SK-N-SH (cell line): ENCODE measurements around the gene PPFIBP2. TPM values are rescaled to one million over a fixed set of nuclear protein-coding genes. Genes with fewer than 3 reads are reported as not detected.

ENCODE experiments used
- CTCF ChIA-PET: fragments of 300-600, 350-600 bp; formaldehyde crosslinking; extraction: SDS; loops from one replicate; lab custom pipeline; 2021; lab: Yijun Ruan, JAX
- POLR2A ChIA-PET: fragments of 350-600 bp; sonication (Branson Sonifier 250); formaldehyde crosslinking; extraction: SDS; loops from one replicate; lab custom pipeline; 2020; ENCODE audit warnings: antibody characterized with exemption, inconsistent platforms; lab: Yijun Ruan, JAX
- DNase-seq: peaks from one replicate; pipeline ENCODE4 v3.0.0; 2012
- H2AFZ ChIP-seq: fragments of 200-600 bp; sonication (generic); 2 replicates; pipeline ENCODE4 v1.8.1; 2016; ENCODE audit warnings: antibody characterized with exemption, mild to moderate bottlenecking, low read depth
- H3F3A ChIP-seq: fragments of 200-600 bp; sonication (generic); replicated peaks from 2 replicates; pipeline ENCODE3; 2016; ENCODE audit warnings: antibody characterized with exemption, mild to moderate bottlenecking; ENCODE audit not compliant: insufficient read depth
- H3K27ac ChIP-seq, 2 experiments: fragments of 200-500 bp in 1 of 2; fragments of 200-600 bp in 1 of 2; sonication (Bioruptor generic) in 1 of 2; sonication (generic), shearing (Covaris generic) in 1 of 2; 2 replicates each; pipeline versions ENCODE4 v1.5.1 to v1.6.1; 2014 to 2016; ENCODE audit warnings: low read depth in 2 of 2, inconsistent platforms in 1 of 2, low read length in 1 of 2, mild to moderate bottlenecking in 1 of 2, mixed read lengths in 1 of 2
- H3K27me3 ChIP-seq: fragments of 200-600 bp; sonication (generic), shearing (Covaris generic); 2 replicates; pipeline ENCODE4 v1.6.1; 2016; ENCODE audit warnings: mixed run types; ENCODE audit not compliant: insufficient read depth
- H3K36me3 ChIP-seq, 2 experiments: fragments of 200-500 bp in 1 of 2; fragments of 200-600 bp in 1 of 2; sonication (Bioruptor generic) in 1 of 2; sonication (generic) in 1 of 2; replicated peaks in 1 of 2; 2 replicates each; pipeline versions ENCODE3 to v1.5.1; 2014 to 2016; ENCODE audit warnings: low read length in 1 of 2, mild to moderate bottlenecking in 1 of 2; ENCODE audit not compliant: insufficient read depth in 2 of 2, control insufficient read depth in 1 of 2
- H3K4me1 ChIP-seq, 2 experiments: fragments of 200-500 bp in 1 of 2; fragments of 200-600 bp in 1 of 2; sonication (Bioruptor generic) in 1 of 2; sonication (generic), shearing (Covaris generic) in 1 of 2; 2 replicates each; pipeline versions ENCODE4 v1.5.1 to v1.6.1; 2014 to 2016; ENCODE audit warnings: low read depth in 1 of 2, low read length in 1 of 2, mixed run types in 1 of 2; ENCODE audit not compliant: insufficient read depth in 2 of 2, control insufficient read depth in 1 of 2
- H3K4me2 ChIP-seq: fragments of 200-600 bp; sonication (generic), shearing (Covaris generic); 2 replicates; pipeline ENCODE4 v1.6.1; 2017; ENCODE audit warnings: mixed run types
- H3K4me3 ChIP-seq, 2 experiments: fragments of 200-500 bp in 1 of 2; fragments of 200-600 bp in 1 of 2; sonication (Bioruptor generic) in 1 of 2; sonication (generic), shearing (Covaris generic) in 1 of 2; 2 replicates each; pipeline versions ENCODE4 v1.5.1 to v1.8.1; 2014 to 2016; ENCODE audit warnings: low read depth in 2 of 2, inconsistent platforms in 1 of 2, low read length in 1 of 2, mild to moderate bottlenecking in 1 of 2, mixed read lengths in 1 of 2, moderate library complexity in 1 of 2
- H3K79me2 ChIP-seq: fragments of 200-600 bp; sonication (generic); 2 replicates; pipeline ENCODE4 v1.8.1; 2017; ENCODE audit warnings: mild to moderate bottlenecking; ENCODE audit not compliant: insufficient read depth
- H3K9ac ChIP-seq: fragments of 200-600 bp; sonication (generic); 2 replicates; pipeline ENCODE4 v1.6.1; 2017; ENCODE audit warnings: mixed run types
- H3K9me2 ChIP-seq: fragments of 200-600 bp; sonication (generic); 2 replicates; pipeline ENCODE4 v1.6.1; 2017; ENCODE audit warnings: mixed run types
- H3K9me3 ChIP-seq: fragments of 200-600 bp; sonication (generic); 2 replicates; pipeline ENCODE4 v1.6.1; 2017; ENCODE audit warnings: mixed run types, mild to moderate bottlenecking, moderate library complexity
- H4K20me1 ChIP-seq: fragments of 200-600 bp; sonication (generic); 2 replicates; pipeline ENCODE4 v1.6.1; 2017; ENCODE audit warnings: mild to moderate bottlenecking, mixed run types; ENCODE audit not compliant: insufficient read depth
- ELF1 ChIP-seq: IDR thresholded peaks from 2 replicates; pipeline ENCODE4 v1.4.0; 2012
- EP300 ChIP-seq, 2 experiments: IDR thresholded peaks; 2 replicates each; pipeline versions ENCODE4 v1.4.0 to v1.6.1; 2012; ENCODE audit warnings: borderline replicate concordance in 1 of 2, low read depth in 1 of 2, low read length in 1 of 2
- EZH2phosphoT487 ChIP-seq: fragments of 200-600 bp; sonication (generic); IDR thresholded peaks from 2 replicates; pipeline ENCODE4 v1.6.1; 2017; ENCODE audit warnings: low read depth, mixed run types, mild to moderate bottlenecking, antibody characterized with exemption, moderate library complexity, borderline replicate concordance
- FOXM1 ChIP-seq: IDR thresholded peaks from 2 replicates; pipeline ENCODE4 v1.4.0; 2012; ENCODE audit warnings: low read depth, mild to moderate bottlenecking
- GABPA ChIP-seq: IDR thresholded peaks from 2 replicates; pipeline ENCODE4 v1.4.0; 2012; ENCODE audit warnings: low read depth, mild to moderate bottlenecking
- GATA2 ChIP-seq: sonication (generic); formaldehyde crosslinking; IDR thresholded peaks from 2 replicates; pipeline ENCODE4 v1.5.0; 2020; ENCODE audit warnings: mild to moderate bottlenecking, missing genetic modification reagents
- IRF3 ChIP-seq: fragments of 150-350 bp; IDR thresholded peaks from 2 replicates; pipeline ENCODE4 v1.6.1; 2016; ENCODE audit warnings: mild to moderate bottlenecking, low read depth, low read length
- MAX ChIP-seq: IDR thresholded peaks from 2 replicates; pipeline ENCODE4 v1.4.0; 2012; ENCODE audit warnings: low read depth
- MEF2A ChIP-seq: IDR thresholded peaks from 2 replicates; pipeline ENCODE4 v1.4.0; 2012; ENCODE audit warnings: low read depth, borderline replicate concordance
- MXI1 ChIP-seq: IDR thresholded peaks from 2 replicates; pipeline ENCODE4 v1.6.1; 2012; ENCODE audit warnings: mild to moderate bottlenecking, low read depth, low read length, improper control_type of control experiment
- NRF1 ChIP-seq: IDR thresholded peaks from 2 replicates; pipeline ENCODE4 v1.6.1; 2012; ENCODE audit warnings: low read depth, mild to moderate bottlenecking, low read length
- PBX3 ChIP-seq: IDR thresholded peaks from 2 replicates; pipeline ENCODE4; 2012
- POLR2AphosphoS5 ChIP-seq: IDR thresholded peaks from 2 replicates; pipeline ENCODE4 v1.6.1; 2012; ENCODE audit warnings: low read depth, low read length
- RAD21 ChIP-seq: IDR thresholded peaks from 2 replicates; pipeline ENCODE4 v1.6.1; 2012; ENCODE audit warnings: mild to moderate bottlenecking, low read length
- RCOR1 ChIP-seq: fragments of 150-350 bp; IDR thresholded peaks from 2 replicates; pipeline ENCODE4 v1.6.1; 2017; ENCODE audit warnings: antibody characterized with exemption, low read length
- REST ChIP-seq: IDR thresholded peaks from 2 replicates; pipeline ENCODE4 v1.6.1; 2012; ENCODE audit warnings: mild to moderate bottlenecking, low read depth, low read length, moderate library complexity
- RFX5 ChIP-seq: IDR thresholded peaks from 2 replicates; pipeline ENCODE4 v1.6.1; 2012; ENCODE audit warnings: mild to moderate bottlenecking, improper control_type of control experiment, low read length
- SIN3A ChIP-seq: IDR thresholded peaks from 2 replicates; pipeline ENCODE4 v1.6.1; 2012; ENCODE audit warnings: low read depth, mild to moderate bottlenecking, low read length, moderate library complexity, borderline replicate concordance
- SMC3 ChIP-seq: IDR thresholded peaks from 2 replicates; pipeline ENCODE4 v1.6.1; 2012; ENCODE audit warnings: low read depth, low read length, improper control_type of control experiment
- TAF1 ChIP-seq: IDR thresholded peaks from 2 replicates; pipeline ENCODE4 v1.6.1; 2012; ENCODE audit warnings: low read depth, mild to moderate bottlenecking, low read length, moderate library complexity, borderline replicate concordance
- TCF12 ChIP-seq: IDR thresholded peaks from 2 replicates; pipeline ENCODE4 v1.4.0; 2012
- TEAD4 ChIP-seq: IDR thresholded peaks from 2 replicates; pipeline ENCODE4 v1.4.0; 2012; ENCODE audit warnings: mild to moderate bottlenecking, borderline replicate concordance; ENCODE audit not compliant: insufficient read depth
- YY1 ChIP-seq: IDR thresholded peaks from 2 replicates; pipeline ENCODE4 v1.4.0; 2012; ENCODE audit warnings: low read depth, mild to moderate bottlenecking
- WGBS: methylation state at CpG from one replicate; pipeline ENCODE4 v1.1.6; 2017; ENCODE audit warnings: low lambda C conversion rate; 5-methylcytosine and 5-hydroxymethylcytosine counted together
- polyA plus RNA-seq, 3 experiments: library from polyadenylated mRNA; depleted of rRNA; stranded (reverse); fragments of >200 nt; gene quantifications; 2 replicates each; pipeline ENCODE4 v1.2.3, GENCODE V29; 2012

The PPFIBP2 gene
- polyA plus RNA-seq, 1 of the 3 experiments (the other 2 are of a cell fraction) = 0.67 TPM

- no peaks in the 10 kb centered on the region for H3K9me3 ChIP-seq
- TF ChIP-seq GATA2 (CRISPR knock-in tag) (no peak), SIN3A (no peak), TCF12 (no peak), GABPA (no peak), RCOR1 (no peak), MAX (no peak), EZH2phosphoT487 (no peak), IRF3 (no peak), EP300 (IDR thresholded peaks at IDR 0.05; ENCODE audit: borderline replicate concordance in 1 of 2, low read depth in 1 of 2, low read length in 1 of 2) (no peak), PBX3 (no peak), MXI1 (no peak)
- H2AFZ ChIP-seq = no peak overlapping the region
- no peaks in the 10 kb centered on the region for H3F3A ChIP-seq
- H3K36me3 ChIP-seq = no peaks in the 10 kb centered on the region
- no peaks in the 10 kb centered on the region for H3K79me2 ChIP-seq
- no peak overlapping the region for H3K4me2 ChIP-seq
- no peak for DNase-seq
- no peak overlapping the region for H3K27ac ChIP-seq
- H3K4me1 ChIP-seq = no peaks in the 10 kb centered on the region
- ChIA-PET CTCF (no interaction called here), POLR2A (no interaction called here)
- H3K9me2 ChIP-seq = no peaks in the 10 kb centered on the region
- H3K9ac ChIP-seq = no peak overlapping the region
- no peak overlapping the region for H3K4me3 ChIP-seq
- H3K27me3 ChIP-seq = no peaks in the 10 kb centered on the region
- WGBS = 73% methylated on average over 1 of the region's 1 CpG
- H4K20me1 ChIP-seq = no peaks in the 10 kb centered on the region
These were observed 14.7 kb upstream of the PPFIBP2 start for GRCh38 chr11:7499081-7499480.

- H3K9me2 ChIP-seq = no peaks in the 10 kb centered on the region
- H3K27ac ChIP-seq = no peak overlapping the region
- CTCF ChIA-PET = interaction anchor here (1.7 kb wide), 1 partner anchor 14 kb away, joined by 6 read pairs; the partner anchor contains the start of gene PPFIBP2
- no peaks in the 10 kb centered on the region for H3F3A ChIP-seq
- H3K27me3 ChIP-seq = no peaks in the 10 kb centered on the region
- H3K4me2 ChIP-seq = no peak overlapping the region
- H3K36me3 ChIP-seq = no peaks in the 10 kb centered on the region
- H3K4me1 ChIP-seq = no peaks in the 10 kb centered on the region
- no peaks in the 10 kb centered on the region for H3K9me3 ChIP-seq
- POLR2A ChIA-PET = no interaction called here
- H2AFZ ChIP-seq = no peak overlapping the region
- no peak for DNase-seq
- WGBS = 35% methylated on average over 3 of the region's 3 CpGs
- no peaks in the 10 kb centered on the region for H3K79me2 ChIP-seq
- H3K9ac ChIP-seq = no peak overlapping the region
- H4K20me1 ChIP-seq = no peaks in the 10 kb centered on the region
- H3K4me3 ChIP-seq = no peak overlapping the region
- TF ChIP-seq IRF3 (no peak), GABPA (no peak), SMC3 (no peak), MXI1 (no peak), RAD21 (no peak), RCOR1 (no peak), TAF1 (no peak), MAX (no peak), ELF1 (no peak), YY1 (no peak), RFX5 (no peak), MEF2A (no peak), TEAD4 (no peak), POLR2AphosphoS5 (no peak), FOXM1 (no peak), TCF12 (no peak), REST (no peak), NRF1 (no peak)
These were observed 13.5 kb upstream of the PPFIBP2 start for GRCh38 chr11:7500251-7500650.
